ENCODE results near the gene LTBP3. TPM values are rescaled to one million over a fixed set of nuclear protein-coding genes. Genes with fewer than 3 reads are reported as not detected.

LTBP3 gene
- total and polyA plus RNA-seq, 2 donors from 2014 or later, result 61.6 to 165 TPM

DNA sequence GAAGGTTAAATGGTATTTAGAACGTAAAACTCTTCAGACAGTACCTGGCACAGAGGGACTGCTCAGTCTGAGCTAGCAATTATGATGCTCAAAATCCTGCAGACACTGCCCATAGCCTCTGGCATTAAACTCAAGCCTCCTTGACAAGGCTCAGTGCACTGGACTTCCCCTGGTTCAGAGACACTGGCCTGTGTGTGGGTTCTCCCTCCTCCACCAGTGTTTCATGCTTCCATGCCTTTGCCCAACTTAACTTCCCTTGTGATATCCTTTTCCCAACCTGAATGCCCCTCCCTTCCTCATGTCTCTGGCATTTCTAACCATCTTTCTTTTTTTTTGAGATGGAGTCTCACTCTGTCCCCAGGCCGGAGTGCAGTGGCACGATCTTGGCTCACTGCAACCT is 9.1 kb downstream of the LTBP3 start:
- FAIRE-seq, result no peak
- Histone ChIP-seq H3K9ac (ENCODE audit: low read length in 3 of 3) (no peak overlapping the region), H3K27me3 (ENCODE audit: control insufficient read depth, insufficient read depth, low read length) (no peaks in the 10 kb centered on the region), H3K27ac (ENCODE audit: low read depth in 2 of 2, low read length in 2 of 2) (no peak overlapping the region), H3K36me3 (ENCODE audit: control insufficient read depth in 2 of 3, insufficient read depth in 3 of 3, low read length in 3 of 3) (peaks cover 0 to 2% (median 0%) of the 10 kb centered on the region in 3 donors), H3K9me3 (ENCODE audit: control insufficient read depth in 2 of 3, insufficient read depth in 1 of 3, low read length in 3 of 3) (no peaks in the 10 kb centered on the region), H3K4me1 (ENCODE audit: control insufficient read depth in 2 of 3, insufficient read depth in 2 of 3, low read depth in 1 of 3, low read length in 3 of 3) (peaks cover 0 to 20% (median 4%) of the 10 kb centered on the region in 3 donors), H3K4me3 (ENCODE audit: low read length in 3 of 3) (no peak overlapping the region)
- no peak for DNase-seq
- TF ChIP-seq, protein P1, sequence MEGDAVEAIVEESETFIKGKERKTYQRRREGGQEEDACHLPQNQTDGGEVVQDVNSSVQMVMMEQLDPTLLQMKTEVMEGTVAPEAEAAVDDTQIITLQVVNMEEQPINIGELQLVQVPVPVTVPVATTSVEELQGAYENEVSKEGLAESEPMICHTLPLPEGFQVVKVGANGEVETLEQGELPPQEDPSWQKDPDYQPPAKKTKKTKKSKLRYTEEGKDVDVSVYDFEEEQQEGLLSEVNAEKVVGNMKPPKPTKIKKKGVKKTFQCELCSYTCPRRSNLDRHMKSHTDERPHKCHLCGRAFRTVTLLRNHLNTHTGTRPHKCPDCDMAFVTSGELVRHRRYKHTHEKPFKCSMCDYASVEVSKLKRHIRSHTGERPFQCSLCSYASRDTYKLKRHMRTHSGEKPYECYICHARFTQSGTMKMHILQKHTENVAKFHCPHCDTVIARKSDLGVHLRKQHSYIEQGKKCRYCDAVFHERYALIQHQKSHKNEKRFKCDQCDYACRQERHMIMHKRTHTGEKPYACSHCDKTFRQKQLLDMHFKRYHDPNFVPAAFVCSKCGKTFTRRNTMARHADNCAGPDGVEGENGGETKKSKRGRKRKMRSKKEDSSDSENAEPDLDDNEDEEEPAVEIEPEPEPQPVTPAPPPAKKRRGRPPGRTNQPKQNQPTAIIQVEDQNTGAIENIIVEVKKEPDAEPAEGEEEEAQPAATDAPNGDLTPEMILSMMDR (IDR thresholded peaks at IDR 0.05; ENCODE audit: borderline replicate concordance, extremely low read depth, insufficient read depth), result no peak
- intact Hi-C loops (cut with DNase I), result no loop called here

- Histone ChIP-seq H3K9me3 (ENCODE audit: control insufficient read depth in 2 of 3, insufficient read depth in 1 of 3, low read length in 3 of 3) (no peaks in the 10 kb centered on the region), H3K4me1 (ENCODE audit: control insufficient read depth in 2 of 3, insufficient read depth in 2 of 3, low read depth in 1 of 3, low read length in 3 of 3) (peaks cover 0 to 20% (median 4%) of the 10 kb centered on the region in 3 donors), H3K9ac (ENCODE audit: low read length in 3 of 3) (no peak overlapping the region), H3K36me3 (ENCODE audit: control insufficient read depth in 2 of 3, insufficient read depth in 3 of 3, low read length in 3 of 3) (peaks cover 0 to 2% (median 0%) of the 10 kb centered on the region in 3 donors), H3K27ac (ENCODE audit: low read depth in 2 of 2, low read length in 2 of 2) (no peak overlapping the region), H3K27me3 (ENCODE audit: control insufficient read depth, insufficient read depth, low read length) (no peaks in the 10 kb centered on the region), H3K4me3 (ENCODE audit: low read length in 3 of 3) (no peak overlapping the region)
- DNase-seq (no peak), FAIRE-seq (no peak)
- TF ChIP-seq, protein P1 (IDR thresholded peaks at IDR 0.05; ENCODE audit: borderline replicate concordance, extremely low read depth, insufficient read depth), result no peak
- intact Hi-C loops (cut with DNase I), result no loop called here
These were observed 9.8 kb downstream of the LTBP3 start for GRCh38 chr11:65548395-65548794.

DNA sequence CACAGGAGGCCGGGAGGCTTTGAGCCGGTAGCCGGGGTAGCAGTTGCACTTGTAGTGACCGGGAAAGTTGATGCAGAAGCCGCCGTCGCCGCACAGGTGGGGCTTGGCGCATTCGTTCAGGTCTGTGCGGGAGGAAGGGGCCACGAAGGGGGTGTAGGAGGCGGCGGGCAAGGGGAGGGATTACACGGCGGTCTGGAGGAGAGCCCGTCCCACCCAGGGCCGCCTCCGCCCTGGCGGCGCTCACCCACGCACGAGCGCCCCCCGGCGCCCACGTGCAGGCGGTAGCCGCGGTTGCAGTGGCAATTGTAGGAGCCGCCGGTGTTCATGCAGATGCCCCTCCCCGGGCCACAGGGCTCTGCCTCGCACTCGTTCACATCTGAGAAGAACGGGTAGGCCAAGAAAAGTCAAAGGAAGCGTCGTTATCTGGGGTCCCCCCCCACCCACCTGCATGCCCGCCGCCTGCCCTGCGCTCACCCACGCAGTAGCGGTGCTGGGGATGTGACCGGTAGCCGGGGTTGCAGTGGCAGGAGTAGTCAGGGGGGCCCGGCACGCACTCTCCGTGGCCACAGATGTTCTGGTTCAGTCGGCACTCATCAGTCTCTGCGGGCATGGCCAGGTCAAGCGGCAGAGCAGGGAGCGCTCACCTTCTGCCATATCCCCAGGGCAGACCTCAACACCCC is 10.6 kb downstream of the LTBP3 start:
- intact Hi-C loops (cut with DNase I), result no loop called here
- Histone ChIP-seq H3K9ac (ENCODE audit: low read length in 3 of 3) (no peak overlapping the region), H3K27me3 (ENCODE audit: control insufficient read depth, insufficient read depth, low read length) (no peaks in the 10 kb centered on the region), H3K27ac (ENCODE audit: low read depth in 2 of 2, low read length in 2 of 2) (no peak overlapping the region), H3K36me3 (ENCODE audit: control insufficient read depth in 2 of 3, insufficient read depth in 3 of 3, low read length in 3 of 3) (peaks cover 0 to 2% (median 0%) of the 10 kb centered on the region in 3 donors), H3K9me3 (ENCODE audit: control insufficient read depth in 2 of 3, insufficient read depth in 1 of 3, low read length in 3 of 3) (no peaks in the 10 kb centered on the region), H3K4me1 (ENCODE audit: control insufficient read depth in 2 of 3, insufficient read depth in 2 of 3, low read depth in 1 of 3, low read length in 3 of 3) (peaks cover 0 to 18% (median 4%) of the 10 kb centered on the region in 3 donors), H3K4me3 (ENCODE audit: low read length in 3 of 3) (no peak overlapping the region)
- no peak for FAIRE-seq
- TF ChIP-seq, protein P1 (IDR thresholded peaks at IDR 0.05; ENCODE audit: borderline replicate concordance, extremely low read depth, insufficient read depth), result no peak
- peak in 4 of 5 donors; percentile 35 to 80 (median 62) for DNase-seq

All from kidney (tissue), 14 donors.